ENCODE results near the gene TMEM14A.

TMEM14A gene

DNA sequence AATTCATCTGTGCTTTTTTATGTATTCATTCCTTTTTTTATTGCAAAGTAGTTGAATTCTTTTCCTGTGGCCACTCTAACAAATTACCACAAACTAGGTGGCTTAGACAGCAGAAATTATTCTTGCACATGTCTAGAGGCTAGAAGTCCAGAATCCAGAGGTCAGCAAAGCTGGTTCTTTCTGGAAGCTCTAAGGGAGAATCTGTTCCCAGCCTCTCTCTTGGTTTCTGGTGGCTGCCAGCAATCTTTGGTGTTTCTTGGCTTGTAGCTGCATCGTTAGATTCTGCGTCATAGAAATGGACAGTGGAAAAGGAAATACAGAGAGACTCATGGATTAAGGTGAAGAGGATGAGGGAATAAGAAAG lies 53.1 kb downstream of the TMEM14A start:
- H3K4me3 ChIP-seq (ENCODE audit: control insufficient read depth in 1 of 7, extremely low read depth in 1 of 7, insufficient read depth in 4 of 7, low read depth in 2 of 7, low read length in 6 of 7) = no peak overlapping the region
- no peaks in the 10 kb centered on the region for H3K4me1 ChIP-seq (ENCODE audit: control extremely low read depth in 1 of 4, control insufficient read depth in 4 of 4, insufficient read depth in 4 of 4, low read length in 3 of 4)
- no peak for DNase-seq
- no peak overlapping the region for H3K27ac ChIP-seq (ENCODE audit: insufficient read depth in 1 of 2, low read depth in 1 of 2, low read length in 2 of 2, poor library complexity in 1 of 2, severe bottlenecking in 2 of 2)
- WGBS (ENCODE audit: insufficient coverage) = 94% methylated on average over 2 of the region's 2 CpGs
- ChIA-PET POLR2A (no interaction called here), CTCF (interaction anchor here (1.0 to 1.5 kb wide), 6 partner anchors 9 to 760 kb away, joined by 3 to 4 read pairs (median 3); no protein-coding TSS in a partner anchor)
- H3K27me3 ChIP-seq (replicated peaks in 2 of 5; ENCODE audit: control insufficient read depth in 4 of 5, insufficient read depth in 5 of 5, low read length in 4 of 5) = no peaks in the 10 kb centered on the region
- H3K9me3 ChIP-seq (ENCODE audit: control extremely low read depth in 1 of 5, control insufficient read depth in 4 of 5, insufficient read depth in 2 of 5, low read depth in 1 of 5, low read length in 4 of 5) = no peaks in the 10 kb centered on the region
- H3K36me3 ChIP-seq (ENCODE audit: control insufficient read depth in 4 of 4, insufficient read depth in 4 of 4, low read length in 3 of 4) = no peaks in the 10 kb centered on the region

GRCh38 chr6:52724406-52725121 lies 53.7 kb downstream of the TMEM14A start:
- Histone ChIP-seq H3K4me3 (ENCODE audit: control insufficient read depth in 1 of 7, extremely low read depth in 1 of 7, insufficient read depth in 4 of 7, low read depth in 2 of 7, low read length in 6 of 7) (no peak overlapping the region), H3K9me3 (ENCODE audit: control extremely low read depth in 1 of 5, control insufficient read depth in 4 of 5, insufficient read depth in 2 of 5, low read depth in 1 of 5, low read length in 4 of 5) (no peaks in the 10 kb centered on the region), H3K27me3 (replicated peaks in 2 of 5; ENCODE audit: control insufficient read depth in 4 of 5, insufficient read depth in 5 of 5, low read length in 4 of 5) (no peaks in the 10 kb centered on the region), H3K36me3 (ENCODE audit: control insufficient read depth in 4 of 4, insufficient read depth in 4 of 4, low read length in 3 of 4) (no peaks in the 10 kb centered on the region), H3K4me1 (ENCODE audit: control extremely low read depth in 1 of 4, control insufficient read depth in 4 of 4, insufficient read depth in 4 of 4, low read length in 3 of 4) (no peaks in the 10 kb centered on the region), H3K27ac (ENCODE audit: insufficient read depth in 1 of 2, low read depth in 1 of 2, low read length in 2 of 2, poor library complexity in 1 of 2, severe bottlenecking in 2 of 2) (no peak overlapping the region)
- 79% methylated on average over 13 of the region's 13 CpGs for WGBS (ENCODE audit: insufficient coverage)
- POLR2A ChIA-PET = no interaction called here
- DNase-seq = peak; percentile 40 to 73 (median 71)
- CTCF ChIA-PET = interaction anchor here (1.0 to 1.7 kb wide), 6 partner anchors 9 to 760 kb away, joined by 3 to 5 read pairs (median 4); no protein-coding TSS in a partner anchor

DNA sequence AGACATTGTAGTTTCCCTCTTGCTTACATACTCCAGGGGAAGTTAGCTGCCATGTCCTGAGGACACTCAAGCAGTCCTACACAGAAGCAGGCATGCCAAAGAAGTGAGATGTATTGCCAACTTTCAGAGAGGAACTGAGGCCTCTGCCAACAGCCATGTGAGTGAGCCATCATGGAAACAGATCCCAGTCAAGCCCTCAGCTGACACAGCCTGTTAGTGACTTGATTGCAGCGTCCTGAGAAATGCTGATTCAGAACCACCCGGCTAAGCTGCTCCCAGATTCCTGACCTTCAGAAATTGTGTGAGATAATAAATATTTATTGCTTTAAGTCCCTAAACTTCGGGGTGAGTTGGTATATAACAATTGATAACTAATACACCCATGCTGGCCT lies 54.2 kb downstream of the TMEM14A start:
- no CpG with 5 or more reads among the region's 3 CpGs for WGBS (ENCODE audit: insufficient coverage)
- ChIA-PET CTCF (interaction anchor here (1.2 to 1.7 kb wide), 5 partner anchors 12 to 759 kb away, joined by 3 to 5 read pairs (median 3); no protein-coding TSS in a partner anchor), POLR2A (no interaction called here)

GRCh38 chr6:52725535-52726192 lies 54.8 kb downstream of the TMEM14A start:
- DNase-seq = peak in 2 of 3 donors; percentile 1 to 6
- Histone ChIP-seq H3K36me3 (ENCODE audit: control insufficient read depth in 4 of 4, insufficient read depth in 4 of 4, low read length in 3 of 4) (no peaks in the 10 kb centered on the region), H3K27ac (ENCODE audit: insufficient read depth in 1 of 2, low read depth in 1 of 2, low read length in 2 of 2, poor library complexity in 1 of 2, severe bottlenecking in 2 of 2) (no peak overlapping the region), H3K27me3 (replicated peaks in 2 of 5; ENCODE audit: control insufficient read depth in 4 of 5, insufficient read depth in 5 of 5, low read length in 4 of 5) (no peaks in the 10 kb centered on the region), H3K9me3 (ENCODE audit: control extremely low read depth in 1 of 5, control insufficient read depth in 4 of 5, insufficient read depth in 2 of 5, low read depth in 1 of 5, low read length in 4 of 5) (no peaks in the 10 kb centered on the region), H3K4me1 (ENCODE audit: control extremely low read depth in 1 of 4, control insufficient read depth in 4 of 4, insufficient read depth in 4 of 4, low read length in 3 of 4) (no peaks in the 10 kb centered on the region), H3K4me3 (ENCODE audit: control insufficient read depth in 1 of 7, extremely low read depth in 1 of 7, insufficient read depth in 4 of 7, low read depth in 2 of 7, low read length in 6 of 7) (no peak overlapping the region)
- CTCF ChIA-PET = interaction anchor here (0.7 to 1.7 kb wide), 4 partner anchors 13 to 759 kb away, joined by 3 to 5 read pairs (median 3); no protein-coding TSS in a partner anchor
- WGBS (ENCODE audit: insufficient coverage) = 100% methylated on average over 1 of the region's 2 CpGs
- POLR2A ChIA-PET = no interaction called here

More for the DNA sequence above, 54.2 kb downstream of the TMEM14A start:
- DNase-seq = no peak
- Histone ChIP-seq H3K27ac (ENCODE audit: insufficient read depth in 1 of 2, low read depth in 1 of 2, low read length in 2 of 2, poor library complexity in 1 of 2, severe bottlenecking in 2 of 2) (no peak overlapping the region), H3K4me1 (ENCODE audit: control extremely low read depth in 1 of 4, control insufficient read depth in 4 of 4, insufficient read depth in 4 of 4, low read length in 3 of 4) (no peaks in the 10 kb centered on the region), H3K36me3 (ENCODE audit: control insufficient read depth in 4 of 4, insufficient read depth in 4 of 4, low read length in 3 of 4) (no peaks in the 10 kb centered on the region), H3K4me3 (ENCODE audit: control insufficient read depth in 1 of 7, extremely low read depth in 1 of 7, insufficient read depth in 4 of 7, low read depth in 2 of 7, low read length in 6 of 7) (no peak overlapping the region), H3K9me3 (ENCODE audit: control extremely low read depth in 1 of 5, control insufficient read depth in 4 of 5, insufficient read depth in 2 of 5, low read depth in 1 of 5, low read length in 4 of 5) (no peaks in the 10 kb centered on the region), H3K27me3 (replicated peaks in 2 of 5; ENCODE audit: control insufficient read depth in 4 of 5, insufficient read depth in 5 of 5, low read length in 4 of 5) (no peaks in the 10 kb centered on the region)

GRCh38 chr6:52726193-52726542 lies 55.3 kb downstream of the TMEM14A start:
- no peaks in the 10 kb centered on the region for H3K36me3 ChIP-seq (ENCODE audit: control insufficient read depth in 4 of 4, insufficient read depth in 4 of 4, low read length in 3 of 4)
- ChIA-PET CTCF (interaction anchor here (0.7 to 1.7 kb wide), 3 partner anchors 13 to 322 kb away, joined by 3 to 5 read pairs (median 3); no protein-coding TSS in a partner anchor), POLR2A (no interaction called here)
- H3K27me3 ChIP-seq (replicated peaks in 2 of 5; ENCODE audit: control insufficient read depth in 4 of 5, insufficient read depth in 5 of 5, low read length in 4 of 5) = no peaks in the 10 kb centered on the region
- no peak for DNase-seq
- 100% methylated on average over 1 of the region's 2 CpGs for WGBS (ENCODE audit: insufficient coverage)
- H3K4me1 ChIP-seq (ENCODE audit: control extremely low read depth in 1 of 4, control insufficient read depth in 4 of 4, insufficient read depth in 4 of 4, low read length in 3 of 4) = no peaks in the 10 kb centered on the region
- H3K4me3 ChIP-seq (ENCODE audit: control insufficient read depth in 1 of 7, extremely low read depth in 1 of 7, insufficient read depth in 4 of 7, low read depth in 2 of 7, low read length in 6 of 7) = no peak overlapping the region
- H3K27ac ChIP-seq (ENCODE audit: insufficient read depth in 1 of 2, low read depth in 1 of 2, low read length in 2 of 2, poor library complexity in 1 of 2, severe bottlenecking in 2 of 2) = no peak overlapping the region
- no peaks in the 10 kb centered on the region for H3K9me3 ChIP-seq (ENCODE audit: control extremely low read depth in 1 of 5, control insufficient read depth in 4 of 5, insufficient read depth in 2 of 5, low read depth in 1 of 5, low read length in 4 of 5)

GRCh38 chr6:52726741-52727535 lies 56.0 kb downstream of the TMEM14A start:
- CTCF ChIA-PET = no interaction called here
- no peaks in the 10 kb centered on the region for H3K27me3 ChIP-seq (replicated peaks in 2 of 5; ENCODE audit: control insufficient read depth in 4 of 5, insufficient read depth in 5 of 5, low read length in 4 of 5)
- no peak overlapping the region for H3K4me3 ChIP-seq (ENCODE audit: control insufficient read depth in 1 of 7, extremely low read depth in 1 of 7, insufficient read depth in 4 of 7, low read depth in 2 of 7, low read length in 6 of 7)
- no peak for DNase-seq
- H3K36me3 ChIP-seq (ENCODE audit: control insufficient read depth in 4 of 4, insufficient read depth in 4 of 4, low read length in 3 of 4) = no peaks in the 10 kb centered on the region
- no peaks in the 10 kb centered on the region for H3K9me3 ChIP-seq (ENCODE audit: control extremely low read depth in 1 of 5, control insufficient read depth in 4 of 5, insufficient read depth in 2 of 5, low read depth in 1 of 5, low read length in 4 of 5)
- 94% methylated on average over 12 of the region's 15 CpGs for WGBS (ENCODE audit: insufficient coverage)
- no peaks in the 10 kb centered on the region for H3K4me1 ChIP-seq (ENCODE audit: control extremely low read depth in 1 of 4, control insufficient read depth in 4 of 4, insufficient read depth in 4 of 4, low read length in 3 of 4)
- POLR2A ChIA-PET = no interaction called here
- H3K27ac ChIP-seq (ENCODE audit: insufficient read depth in 1 of 2, low read depth in 1 of 2, low read length in 2 of 2, poor library complexity in 1 of 2, severe bottlenecking in 2 of 2) = no peak overlapping the region

GRCh38 chr6:52727908-52728307 lies 57.0 kb downstream of the TMEM14A start:
- Histone ChIP-seq H3K27me3 (replicated peaks in 2 of 5; ENCODE audit: control insufficient read depth in 4 of 5, insufficient read depth in 5 of 5, low read length in 4 of 5) (no peaks in the 10 kb centered on the region), H3K4me1 (ENCODE audit: control extremely low read depth in 1 of 4, control insufficient read depth in 4 of 4, insufficient read depth in 4 of 4, low read length in 3 of 4) (no peaks in the 10 kb centered on the region), H3K4me3 (ENCODE audit: control insufficient read depth in 1 of 7, extremely low read depth in 1 of 7, insufficient read depth in 4 of 7, low read depth in 2 of 7, low read length in 6 of 7) (no peak overlapping the region), H3K9me3 (ENCODE audit: control extremely low read depth in 1 of 5, control insufficient read depth in 4 of 5, insufficient read depth in 2 of 5, low read depth in 1 of 5, low read length in 4 of 5) (no peaks in the 10 kb centered on the region), H3K36me3 (ENCODE audit: control insufficient read depth in 4 of 4, insufficient read depth in 4 of 4, low read length in 3 of 4) (no peaks in the 10 kb centered on the region), H3K27ac (ENCODE audit: insufficient read depth in 1 of 2, low read depth in 1 of 2, low read length in 2 of 2, poor library complexity in 1 of 2, severe bottlenecking in 2 of 2) (no peak overlapping the region)
- ChIA-PET CTCF (no interaction called here), POLR2A (no interaction called here)
- no peak for DNase-seq
- 88% methylated on average over 1 of the region's 2 CpGs for WGBS (ENCODE audit: insufficient coverage)

All from common myeloid progenitor, CD34-positive (primary cell).